Neuronal stem cell (in vitro differentiated cells): Measurements from ENCODE around the gene PTPRE.

Source experiments
- DNase-seq: peaks from one replicate; pipeline ENCODE4 v3.0.0-alpha.2; 2013; ENCODE audit warnings: low spot score
- H2AFZ ChIP-seq: one replicate; pipeline ENCODE4 v1.6.1; 2013; ENCODE audit warnings: mild to moderate bottlenecking, low read length, inconsistent platforms
- H2AK5ac ChIP-seq: 2 replicates; pipeline ENCODE4 v1.6.1; 2013; ENCODE audit warnings: low read depth, mild to moderate bottlenecking, inconsistent platforms, low read length, moderate library complexity, mixed read lengths
- H2BK120ac ChIP-seq: 2 replicates; pipeline ENCODE4 v1.6.1; 2013; ENCODE audit warnings: low read depth, mild to moderate bottlenecking, inconsistent platforms, low read length, moderate library complexity, mixed read lengths
- H2BK12ac ChIP-seq: one replicate; pipeline ENCODE4 v1.6.1; 2013; ENCODE audit warnings: low read length, inconsistent platforms
- H2BK15ac ChIP-seq: 2 replicates; pipeline ENCODE4 v1.6.1; 2013; ENCODE audit warnings: mild to moderate bottlenecking, low read length, inconsistent platforms, mixed read lengths
- H2BK5ac ChIP-seq: one replicate; pipeline ENCODE4 v1.6.1; 2013; ENCODE audit warnings: inconsistent platforms, mild to moderate bottlenecking, low read length, moderate library complexity
- H3K14ac ChIP-seq: one replicate; pipeline ENCODE4 v1.6.1; 2013; ENCODE audit warnings: low read length, inconsistent platforms
- H3K18ac ChIP-seq: 2 replicates; pipeline ENCODE4 v1.6.1; 2013; ENCODE audit warnings: low read length, inconsistent platforms
- H3K23ac ChIP-seq: 2 replicates; pipeline ENCODE4 v1.6.1; 2013; ENCODE audit warnings: low read depth, mild to moderate bottlenecking, mixed read lengths, low read length, inconsistent platforms; ENCODE audit not compliant: poor library complexity
- H3K27ac ChIP-seq: replicated peaks from 3 replicates; pipeline ENCODE4 v1.5.1; 2013; ENCODE audit warnings: low read length, inconsistent platforms
- H3K27me3 ChIP-seq, 3 experiments: 2 replicates each; pipeline ENCODE4 v1.6.1; 2013; ENCODE audit warnings: low read length in 3 of 3, mild to moderate bottlenecking in 2 of 3, inconsistent platforms in 1 of 3, low read depth in 1 of 3, mixed read lengths in 1 of 3, moderate library complexity in 1 of 3; ENCODE audit not compliant: control insufficient read depth in 3 of 3, insufficient read depth in 3 of 3
- H3K36me3 ChIP-seq, 2 donors: replicated peaks in 1 of 2; 2 replicates each; pipeline ENCODE4 v1.6.1; 2013; ENCODE audit warnings: low read length in 2 of 2; ENCODE audit not compliant: control insufficient read depth in 2 of 2, insufficient read depth in 2 of 2
- H3K4ac ChIP-seq: 2 replicates; pipeline ENCODE4 v1.6.1; 2013; ENCODE audit warnings: inconsistent platforms, mild to moderate bottlenecking, low read length, moderate library complexity
- H3K4me1 ChIP-seq, 2 donors: 1 replicate in 1 of 2; 2 replicates in 1 of 2; pipeline ENCODE4 v1.6.1; 2013; ENCODE audit warnings: low read length in 2 of 2, low read depth in 1 of 2; ENCODE audit not compliant: control insufficient read depth in 2 of 2, insufficient read depth in 1 of 2
- H3K4me2 ChIP-seq: one replicate; pipeline ENCODE4 v1.6.1; 2013; ENCODE audit warnings: mild to moderate bottlenecking, low read length, inconsistent platforms; ENCODE audit not compliant: insufficient read depth, poor library complexity, severe bottlenecking
- H3K4me3 ChIP-seq, 2 donors: 2 replicates each; pipeline ENCODE4 v1.5.1; 2013; ENCODE audit warnings: low read length in 2 of 2, mild to moderate bottlenecking in 2 of 2, inconsistent platforms in 1 of 2, moderate library complexity in 1 of 2
- H3K79me1 ChIP-seq: one replicate; pipeline ENCODE4 v1.6.1; 2013; ENCODE audit warnings: low read depth, mild to moderate bottlenecking, inconsistent platforms, low read length, moderate library complexity
- H3K9ac ChIP-seq: one replicate; pipeline ENCODE4 v1.6.1; 2013; ENCODE audit warnings: mild to moderate bottlenecking, low read depth, low read length, inconsistent platforms; ENCODE audit not compliant: poor library complexity
- H3K9me3 ChIP-seq, 2 donors: replicated peaks in 1 of 2; 2 replicates each; pipeline versions ENCODE3 to v1.6.1; 2013; ENCODE audit warnings: low read length in 2 of 2, mild to moderate bottlenecking in 2 of 2, inconsistent platforms in 1 of 2, low read depth in 1 of 2, mixed read lengths in 1 of 2, moderate library complexity in 1 of 2; ENCODE audit not compliant: control insufficient read depth in 2 of 2, insufficient read depth in 1 of 2
- H4K8ac ChIP-seq: one replicate; pipeline ENCODE4 v1.6.1; 2013; ENCODE audit warnings: low read depth, mild to moderate bottlenecking, inconsistent platforms, low read length, moderate library complexity
- H4K91ac ChIP-seq: one replicate; pipeline ENCODE4 v1.6.1; 2013; ENCODE audit warnings: low read length, low read depth, mild to moderate bottlenecking, inconsistent platforms; ENCODE audit not compliant: poor library complexity
- WGBS, 2 donors: extraction: QIAGEN DNeasy Blood & Tissue Kit; methylation state at CpG; one replicate each; pipeline ENCODE4 v1.1.7; 2013; ENCODE audit warnings: missing lambda C conversion rate in 2 of 2, mixed read lengths in 1 of 2; ENCODE audit not compliant: insufficient read length in 2 of 2, insufficient replicate concordance in 1 of 2; ENCODE audit errors: extremely low coverage in 2 of 2; 5-methylcytosine and 5-hydroxymethylcytosine counted together

PTPRE gene

GRCh38 chr10:128047351-128047750, 140.4 kb downstream of the PTPRE start:
- Histone ChIP-seq H3K9ac (no peak overlapping the region), H3K27ac (no peak overlapping the region), H3K4me2 (no peak overlapping the region), H3K23ac (no peak overlapping the region), H3K4me3 (no peak overlapping the region), H4K91ac (no peak overlapping the region), H2BK5ac (no peak overlapping the region), H3K9me3 (no peaks in the 10 kb centered on the region), H3K18ac (no peak overlapping the region), H2BK15ac (no peak overlapping the region), H3K79me1 (no peaks in the 10 kb centered on the region), H3K14ac (no peak overlapping the region), H3K4ac (no peak overlapping the region), H2AK5ac (no peak overlapping the region), H2AFZ (peak overlapping the region; percentile 61), H2BK120ac (no peak overlapping the region), H3K36me3 (no peaks in the 10 kb centered on the region), H3K4me1 (peaks cover 0 to 4% of the 10 kb centered on the region in 2 donors), H3K27me3 (peaks cover 0 to 6% (median 0%) of the 10 kb centered on the region in 3 experiments), H4K8ac (peak overlapping the region; percentile 52), H2BK12ac (no peak overlapping the region)
- DNase-seq: peak; percentile 24
- WGBS, 2 donors: no CpG with 5 or more reads among the region's 17 CpGs

GRCh38 chr10:128047991-128048818, 141.3 kb downstream of the PTPRE start:
- DNase-seq: no peak
- no peak overlapping the region for H2BK12ac ChIP-seq
- H3K14ac ChIP-seq: no peak overlapping the region
- H4K8ac ChIP-seq: no peak overlapping the region
- no peak overlapping the region for H3K18ac ChIP-seq
- no peaks in the 10 kb centered on the region for H3K36me3 ChIP-seq
- no peak overlapping the region for H2BK5ac ChIP-seq
- H4K91ac ChIP-seq: no peak overlapping the region
- H3K4ac ChIP-seq: no peak overlapping the region
- peaks cover 0 to 4% of the 10 kb centered on the region in 2 donors for H3K4me1 ChIP-seq
- no peaks in the 10 kb centered on the region for H3K9me3 ChIP-seq
- H2BK120ac ChIP-seq: no peak overlapping the region
- no peak overlapping the region for H3K23ac ChIP-seq
- H3K4me2 ChIP-seq: no peak overlapping the region
- H3K4me3 ChIP-seq: no peak overlapping the region
- no peak overlapping the region for H3K9ac ChIP-seq
- no peak overlapping the region for H2AK5ac ChIP-seq
- H3K79me1 ChIP-seq: no peaks in the 10 kb centered on the region
- no peak overlapping the region for H3K27ac ChIP-seq
- no peak overlapping the region for H2AFZ ChIP-seq
- no CpG with 5 or more reads among the region's 21 CpGs for WGBS, 2 donors
- H3K27me3 ChIP-seq: no peaks in the 10 kb centered on the region
- H2BK15ac ChIP-seq: no peak overlapping the region

GRCh38 chr10:128048819-128049210, 141.9 kb downstream of the PTPRE start:
- no peak overlapping the region for H4K91ac ChIP-seq
- no peak overlapping the region for H2AK5ac ChIP-seq
- no peak overlapping the region for H3K14ac ChIP-seq
- no peak overlapping the region for H3K4me2 ChIP-seq
- H3K27me3 ChIP-seq: no peaks in the 10 kb centered on the region
- no CpG with 5 or more reads among the region's 6 CpGs for WGBS, 2 donors
- no peak overlapping the region for H3K9ac ChIP-seq
- H3K4ac ChIP-seq: no peak overlapping the region
- H2AFZ ChIP-seq: no peak overlapping the region
- H2BK12ac ChIP-seq: no peak overlapping the region
- no peaks in the 10 kb centered on the region for H3K9me3 ChIP-seq
- H3K4me1 ChIP-seq: peaks cover 0 to 4% of the 10 kb centered on the region in 2 donors
- H2BK15ac ChIP-seq: no peak overlapping the region
- no peak overlapping the region for H2BK120ac ChIP-seq
- H3K23ac ChIP-seq: no peak overlapping the region
- no peak overlapping the region for H3K27ac ChIP-seq
- no peak overlapping the region for H3K4me3 ChIP-seq
- DNase-seq: no peak
- no peak overlapping the region for H2BK5ac ChIP-seq
- no peaks in the 10 kb centered on the region for H3K36me3 ChIP-seq
- H3K18ac ChIP-seq: no peak overlapping the region
- H3K79me1 ChIP-seq: no peaks in the 10 kb centered on the region
- H4K8ac ChIP-seq: no peak overlapping the region

GRCh38 chr10:128049226-128050120, 142.6 kb downstream of the PTPRE start:
- H3K9me3 ChIP-seq: no peaks in the 10 kb centered on the region
- no peak overlapping the region for H2BK5ac ChIP-seq
- no peaks in the 10 kb centered on the region for H3K79me1 ChIP-seq
- no peak overlapping the region for H3K14ac ChIP-seq
- no peak overlapping the region for H3K27ac ChIP-seq
- no peaks in the 10 kb centered on the region for H3K36me3 ChIP-seq
- no peak overlapping the region for H3K9ac ChIP-seq
- no peak overlapping the region for H3K4ac ChIP-seq
- no CpG with 5 or more reads among the region's 23 CpGs for WGBS, 2 donors
- no peak overlapping the region for H2BK120ac ChIP-seq
- H2AK5ac ChIP-seq: no peak overlapping the region
- H3K4me1 ChIP-seq: peaks cover 0 to 4% of the 10 kb centered on the region in 2 donors
- no peak overlapping the region for H3K4me2 ChIP-seq
- H4K8ac ChIP-seq: no peak overlapping the region
- H3K4me3 ChIP-seq: no peak overlapping the region
- no peak overlapping the region for H2BK15ac ChIP-seq
- H4K91ac ChIP-seq: no peak overlapping the region
- no peak overlapping the region for H2BK12ac ChIP-seq
- no peak overlapping the region for H3K23ac ChIP-seq
- H3K18ac ChIP-seq: no peak overlapping the region
- no peaks in the 10 kb centered on the region for H3K27me3 ChIP-seq
- no peak for DNase-seq
- H2AFZ ChIP-seq: no peak overlapping the region
